Gastrocnemius medialis (tissue), 4 donors: ENCODE measurements around the gene UBE3C.

Experiments used
- CTCF ChIP-seq, 5 experiments: fragments of 450-650 bp in 3 of 5; fragments of 200-600 bp in 2 of 5; sonication (generic) in 2 of 5; IDR thresholded peaks in 4 of 5; conservative IDR thresholded peaks in 1 of 5; 1 replicate in 4 of 5; 2 replicates in 1 of 5; pipeline ENCODE4 v1.5.1; 2016 to 2019; ENCODE audit warnings: antibody characterized with exemption in 5 of 5, mild to moderate bottlenecking in 3 of 5, moderate library complexity in 3 of 5
- POLR2A ChIP-seq, 2 donors: fragments of 450-650 bp; IDR thresholded peaks; one replicate each; pipeline ENCODE4 v1.6.1; 2017; ENCODE audit warnings: antibody characterized with exemption in 2 of 2, mild to moderate bottlenecking in 2 of 2, moderate library complexity in 2 of 2

GRCh38 chr7:157151626-157152339 is 13.1 kb downstream of the UBE3C start:
- TF ChIP-seq CTCF (IDR thresholded peaks at IDR 0.05 in 4 of 5, conservative IDR thresholded peaks at IDR 0.05 in 1 of 5), result no peak
- no peak for TF ChIP-seq POLR2A (IDR thresholded peaks at IDR 0.05)
